Activated CD8-positive, alpha-beta memory T cell treated with anti-CD3 and anti-CD28 coated beads for 4 hours (primary cell): ENCODE measurements around the gene WTIP.
"Not testable (repeated sequence)": the region's sequence is repeated elsewhere in the genome, so short reads cannot be mapped to it uniquely, and the experiment has no call there.

ENCODE experiments used
- DNase-seq, 2 donors: peaks; one replicate each; pipeline ENCODE4 v3.0.0-alpha.2; 2020; ENCODE audit warnings: low read depth in 2 of 2

The WTIP gene

GRCh38 chr19:34480971-34481841 is at the start of gene WTIP:
TSS of gene WTIP (plus strand) at chr19:34481758. CDS start at chr19:34481975, 217 bp downstream.
- no peak for DNase-seq

DNA sequence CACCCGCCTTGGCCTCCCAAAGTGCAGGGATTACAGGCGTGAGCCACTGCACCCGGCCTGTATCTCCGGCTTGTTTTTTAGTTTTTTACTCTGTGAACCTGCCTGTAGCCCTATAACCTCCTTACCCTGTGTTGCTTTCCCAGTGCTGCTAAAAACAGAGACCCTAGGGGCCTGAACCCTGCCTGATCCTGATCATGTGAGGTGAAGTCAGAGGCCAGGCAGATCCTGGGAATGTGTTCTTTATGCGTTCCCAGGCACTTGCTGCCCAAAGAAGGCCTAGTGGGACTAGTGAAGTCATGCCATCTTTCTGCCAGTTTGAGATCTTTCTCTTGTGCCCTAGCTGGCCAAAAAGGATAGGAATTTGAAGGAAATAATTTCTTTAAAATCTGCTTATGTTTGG is 48.8 kb upstream of the WTIP start:
- no peak for DNase-seq

DNA sequence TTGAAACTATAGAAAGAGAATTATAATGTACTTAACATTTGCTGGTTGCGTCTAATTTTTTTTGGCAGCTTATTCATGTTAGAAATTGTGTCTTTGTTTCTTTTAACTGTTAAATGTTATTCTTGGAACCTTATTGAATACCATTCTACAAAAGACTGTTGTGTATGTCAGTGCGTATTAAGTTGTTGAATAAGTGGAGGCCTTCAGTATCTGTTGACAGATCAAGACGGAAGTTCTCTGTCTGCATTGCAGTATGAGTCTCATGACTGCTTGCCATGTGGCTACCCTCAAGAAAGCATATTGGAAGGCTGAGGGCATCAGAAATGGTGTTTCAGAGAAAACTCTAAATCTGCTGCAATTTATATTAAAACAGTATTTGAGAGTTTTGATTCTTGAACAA is 44.8 kb upstream of the WTIP start:
- no peak for DNase-seq

- DNase-seq = no peak
These were observed 33.4 kb upstream of the WTIP start for GRCh38 chr19:34448191-34448590.

DNA sequence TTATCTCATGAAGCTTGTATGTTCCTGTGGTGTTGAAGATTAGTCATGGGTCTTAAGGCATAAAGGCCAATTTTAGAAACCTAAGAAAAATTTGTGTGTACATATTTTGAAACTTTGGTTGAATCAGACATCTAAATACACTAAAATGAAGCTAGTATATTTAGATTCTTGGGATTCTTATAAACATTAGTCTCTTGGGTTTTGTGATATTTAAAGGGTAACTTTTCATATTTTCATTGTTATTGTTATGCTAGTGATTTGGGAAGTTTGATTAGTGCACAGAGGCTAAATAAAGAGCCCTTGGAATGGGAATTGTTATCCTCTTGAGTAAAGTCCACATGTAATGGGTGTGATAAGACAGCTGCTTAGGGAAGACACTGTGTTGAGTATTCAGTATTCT is 28.8 kb upstream of the WTIP start:
- DNase-seq = no peak

DNA sequence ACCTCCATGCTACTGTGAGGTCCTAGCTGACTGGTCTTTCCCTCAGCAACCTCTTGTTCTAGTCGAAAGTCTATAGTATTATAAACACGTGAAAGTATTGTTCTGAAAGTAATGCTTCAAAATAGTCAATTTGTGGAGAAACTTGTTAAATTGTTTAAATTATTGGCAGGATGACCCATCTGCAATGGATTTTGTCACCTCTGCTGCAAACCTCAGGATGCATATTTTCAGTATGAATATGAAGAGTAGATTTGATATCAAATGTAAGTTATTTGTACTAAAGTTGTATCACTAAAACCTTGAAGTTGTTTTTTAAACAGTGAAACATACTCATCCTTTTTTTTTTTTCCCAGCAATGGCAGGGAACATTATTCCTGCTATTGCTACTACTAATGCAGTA is 27.5 kb upstream of the WTIP start:
- no peak for DNase-seq

- DNase-seq = no peak
These were observed 26.9 kb upstream of the WTIP start for GRCh38 chr19:34454685-34455084.

GRCh38 chr19:34455783-34456480 is 25.6 kb upstream of the WTIP start:
- DNase-seq = not testable (repeated sequence)

GRCh38 chr19:34457446-34457845 is 24.1 kb upstream of the WTIP start:
- DNase-seq = no peak

DNA sequence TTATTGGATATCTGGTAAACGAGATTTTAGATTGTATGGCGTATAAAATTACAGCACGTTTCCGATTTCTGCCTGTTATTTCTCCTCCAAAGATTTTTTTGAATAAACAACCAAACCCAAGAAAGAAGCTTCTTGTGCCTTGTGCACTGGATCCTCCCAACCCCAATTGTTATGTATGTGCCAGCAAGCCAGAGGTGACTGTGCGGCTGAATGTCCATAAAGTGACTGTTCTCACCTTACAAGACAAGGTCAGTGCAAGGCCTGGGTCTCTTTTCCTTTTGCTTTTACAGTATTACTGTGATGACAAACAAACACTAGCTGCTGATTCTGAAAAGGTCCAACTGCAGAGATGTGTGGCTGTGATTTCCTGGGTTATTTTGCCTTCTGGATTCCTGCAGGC is 22.9 kb upstream of the WTIP start:
- DNase-seq = no peak

DNA sequence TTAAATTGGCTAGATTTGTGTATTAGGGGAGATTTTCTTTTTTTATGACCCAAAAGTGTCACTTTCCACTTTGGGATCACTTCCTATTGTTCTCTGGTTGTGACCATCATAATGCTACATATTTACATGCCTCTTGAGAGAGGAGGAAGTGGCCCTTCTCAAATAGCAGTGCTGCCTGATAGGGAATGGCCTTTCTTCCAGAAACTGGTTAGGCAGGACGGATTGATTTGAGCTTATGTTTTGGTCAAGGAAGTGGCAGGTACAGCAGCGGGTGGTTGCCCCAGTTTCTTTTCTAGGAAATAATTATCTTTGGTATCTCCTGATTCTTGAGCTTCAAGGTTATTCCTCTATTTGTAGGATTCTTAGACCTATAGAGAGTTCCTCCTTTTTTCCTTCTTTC is 21.9 kb upstream of the WTIP start:
- DNase-seq = no peak

DNA sequence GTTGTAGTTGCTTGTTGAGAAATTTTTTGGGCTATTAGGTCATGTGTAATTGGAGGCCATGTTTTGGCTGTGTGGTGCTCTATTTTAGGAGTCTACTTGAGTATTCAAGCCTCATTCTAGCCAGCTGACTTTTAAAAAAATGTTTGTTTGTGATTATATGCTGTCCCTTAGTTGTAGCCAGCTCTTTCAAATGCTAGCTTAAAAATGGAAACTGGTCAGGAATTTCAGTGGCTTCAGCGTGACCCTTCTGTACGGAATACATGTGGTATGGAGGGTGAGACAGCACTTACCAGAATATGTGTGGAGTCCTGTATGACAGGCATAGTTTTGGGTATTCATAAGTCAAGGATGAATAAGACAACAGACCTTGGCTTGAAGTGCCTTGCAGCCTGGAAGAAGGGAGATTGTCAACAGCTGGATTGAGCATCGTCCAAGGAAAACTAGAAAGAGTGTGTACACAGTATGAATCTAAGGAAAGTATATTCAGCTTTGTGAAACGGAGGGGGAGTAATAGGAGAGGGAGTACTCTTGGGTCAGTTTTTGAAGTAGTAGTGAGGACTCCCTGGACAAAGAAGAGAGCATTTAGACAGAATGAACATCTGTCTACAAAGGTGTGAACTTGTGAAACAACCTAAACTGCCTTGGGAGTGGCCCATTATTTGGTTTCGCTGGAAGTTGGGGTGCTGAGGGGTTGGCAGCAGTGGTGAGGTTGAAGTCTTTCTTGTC is 20.0 kb upstream of the WTIP start:
- no peak for DNase-seq

DNA sequence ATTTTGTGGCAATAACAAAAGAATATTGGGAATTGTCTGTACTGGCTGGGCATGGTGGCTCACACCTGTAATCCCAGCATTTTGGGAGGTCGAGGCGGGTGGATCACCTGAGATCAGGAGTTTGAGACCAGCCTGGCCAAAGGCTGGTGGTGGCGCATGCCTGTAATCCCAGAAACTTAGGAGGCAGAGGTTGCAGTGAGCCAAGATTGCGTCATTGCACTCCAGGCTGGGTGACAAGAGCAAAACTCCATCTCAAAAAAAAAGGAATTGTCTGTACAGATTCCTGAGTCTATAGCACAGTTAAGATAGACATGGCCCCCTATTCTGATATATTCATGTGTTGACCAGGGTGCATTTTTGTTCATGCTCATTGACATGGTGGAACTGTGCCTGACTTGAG is 16.8 kb upstream of the WTIP start:
- DNase-seq = not testable (repeated sequence)

GRCh38 chr19:34468409-34468808 is 13.1 kb upstream of the WTIP start:
- DNase-seq = no peak

GRCh38 chr19:34469026-34469425 is 12.5 kb upstream of the WTIP start:
- not testable (repeated sequence) for DNase-seq

GRCh38 chr19:34471906-34472700 is 9.5 kb upstream of the WTIP start:
- no peak for DNase-seq

- DNase-seq = no peak
These were observed 7.1 kb upstream of the WTIP start for GRCh38 chr19:34474233-34474989.

DNA sequence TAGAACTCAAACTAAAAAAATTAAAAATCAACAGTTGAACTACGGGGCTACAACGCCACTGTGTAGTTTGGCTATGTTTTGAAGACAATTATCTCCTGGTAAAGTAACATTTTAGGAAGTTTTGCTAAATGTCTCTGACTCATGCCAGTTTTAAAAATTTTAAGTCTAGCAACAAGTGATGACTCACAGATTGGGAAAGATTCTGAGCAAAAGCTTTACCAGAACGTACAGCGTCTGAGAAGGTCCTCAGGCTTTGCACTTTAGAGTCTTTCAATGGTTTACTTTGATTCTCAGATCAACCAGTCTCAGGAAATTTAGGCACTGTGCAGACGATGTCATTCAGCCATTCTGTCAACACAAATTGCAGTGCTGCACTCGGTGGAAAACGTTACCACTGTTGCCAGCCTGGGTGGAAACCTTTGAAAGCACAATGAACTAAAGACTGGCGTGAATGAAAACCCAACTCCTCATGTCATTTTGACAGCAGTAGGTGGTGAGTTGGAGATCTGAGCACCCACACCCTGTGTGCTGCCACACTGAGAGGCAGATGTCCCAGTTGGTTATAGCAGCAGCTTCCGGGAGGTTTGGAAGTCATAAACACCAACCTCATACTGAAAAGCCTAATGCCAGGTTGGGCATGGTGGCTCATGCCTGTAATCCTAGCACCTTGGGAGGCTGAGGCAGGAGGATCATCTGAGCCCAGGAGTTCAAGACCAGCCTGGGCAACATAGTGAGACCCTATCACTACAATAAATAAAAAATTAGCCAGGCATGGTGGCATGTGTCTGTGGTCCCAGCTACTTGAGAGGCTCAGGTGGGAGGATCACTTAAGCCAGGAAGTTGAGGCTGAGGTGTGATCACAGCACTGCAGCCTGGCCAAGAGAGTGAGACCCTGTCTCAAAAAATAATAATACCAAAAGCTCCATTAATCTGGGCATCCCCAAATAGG is 6.3 kb upstream of the WTIP start:
- no peak for DNase-seq

- DNase-seq = no peak
These were observed 5.5 kb upstream of the WTIP start for GRCh38 chr19:34475975-34476594.
